Colon (tissue), 2 donors: ENCODE data around the gene UPK2.

Source experiments
- FAIRE-seq: peaks from 2 replicates; lab custom pipeline; 2012; peaks lifted over from hg19 to GRCh38; lab: Jason Lieb, UNC
- donor health status: control.
- donor health status: control.

Gene UPK2

DNA sequence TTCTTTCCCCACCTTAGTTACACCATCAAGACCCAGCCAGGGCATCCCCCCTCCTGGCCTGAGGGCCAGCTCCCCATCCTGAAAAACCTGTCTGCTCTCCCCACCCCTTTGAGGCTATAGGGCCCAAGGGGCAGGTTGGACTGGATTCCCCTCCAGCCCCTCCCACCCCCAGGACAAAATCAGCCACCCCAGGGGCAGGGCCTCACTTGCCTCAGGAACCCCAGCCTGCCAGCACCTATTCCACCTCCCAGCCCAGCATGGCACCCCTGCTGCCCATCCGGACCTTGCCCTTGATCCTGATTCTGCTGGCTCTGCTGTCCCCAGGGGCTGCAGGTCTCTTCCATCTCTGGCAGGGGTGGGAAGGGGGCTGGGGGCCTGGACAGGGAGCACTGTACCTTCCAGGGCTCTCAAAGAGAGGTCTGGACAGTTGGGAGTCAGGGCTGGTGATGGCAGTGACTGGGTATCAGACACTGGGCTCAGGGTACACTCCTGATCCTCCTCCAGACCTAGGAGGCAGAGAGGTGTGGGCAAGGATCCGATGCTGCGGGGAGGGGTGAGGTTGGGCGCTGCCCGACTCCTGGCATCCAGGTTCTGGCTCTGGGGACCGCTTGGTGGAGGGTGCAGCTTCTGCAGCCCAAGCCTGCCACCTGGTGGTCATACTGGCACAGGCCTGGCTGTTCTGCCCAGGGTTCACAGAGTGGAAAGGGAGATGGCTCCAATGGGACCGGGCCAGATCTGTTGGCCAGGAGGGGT lies at the start of gene UPK2:
UPK2 (plus strand) TSS at position 205 of the 753 bp plus-strand sequence; CDS start at position 258, 53 bp downstream.
- FAIRE-seq = no peak

GRCh38 chr11:118907051-118908042 lies 48.8 kb upstream of the UPK2 start:
- FAIRE-seq = no peak

DNA sequence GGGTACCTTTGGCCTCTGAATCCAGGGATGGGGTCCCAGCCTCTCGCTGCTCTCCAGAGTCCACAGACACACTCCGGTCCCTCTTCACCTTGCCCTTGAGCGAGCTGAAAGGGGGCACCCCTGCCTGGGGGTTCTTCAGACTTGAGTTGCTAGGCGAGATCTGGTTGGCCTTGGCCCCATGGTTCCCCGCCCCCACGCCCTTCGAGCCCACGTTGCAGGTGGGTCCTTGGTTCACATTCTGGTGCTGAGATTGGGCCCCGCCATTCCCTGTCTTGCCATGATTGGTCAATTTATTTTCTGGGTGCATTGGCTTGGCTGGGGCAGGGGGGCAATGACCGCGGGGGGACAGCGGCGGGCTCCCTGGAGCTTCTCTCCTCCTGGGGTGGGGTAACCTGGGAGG lies 47.8 kb upstream of the UPK2 start:
- no peak for FAIRE-seq

DNA sequence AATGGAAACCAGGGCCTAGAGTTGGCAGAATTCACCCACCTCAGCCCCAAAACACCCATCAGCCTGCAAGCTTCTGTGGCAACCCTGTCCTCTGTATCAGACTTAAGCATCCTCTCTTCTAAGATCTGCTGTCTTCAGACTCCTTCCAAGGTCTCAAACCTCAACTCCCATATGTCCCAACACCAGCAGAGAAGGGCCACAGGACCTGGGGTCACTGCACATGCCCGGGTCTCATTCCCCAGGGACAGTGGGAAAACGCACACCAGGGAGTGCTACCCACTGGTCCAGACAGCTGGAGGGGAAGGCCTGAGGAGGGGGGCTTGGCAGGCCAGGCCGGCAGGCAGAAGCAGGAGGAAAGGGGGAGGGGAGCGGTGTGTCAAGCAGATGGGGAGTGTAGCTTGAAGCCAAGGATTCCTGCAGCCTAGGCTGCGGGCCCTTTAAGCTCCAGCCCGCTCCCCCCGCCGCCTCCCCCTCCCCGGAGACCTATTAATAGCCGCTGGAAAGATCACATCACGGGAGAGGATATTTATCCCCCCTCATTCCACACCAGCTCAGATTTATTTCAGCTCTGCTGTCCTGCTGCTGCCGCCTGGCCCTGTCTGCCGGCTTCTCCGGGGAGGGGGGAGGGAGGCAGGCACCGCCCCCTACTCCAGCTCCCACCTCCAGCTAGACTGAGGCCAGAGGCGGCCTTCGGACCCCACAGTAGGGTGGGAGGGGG lies 47.0 kb upstream of the UPK2 start:
- FAIRE-seq = no peak

- no peak for FAIRE-seq
These were observed 46.3 kb upstream of the UPK2 start for GRCh38 chr11:118909619-118910308.

DNA sequence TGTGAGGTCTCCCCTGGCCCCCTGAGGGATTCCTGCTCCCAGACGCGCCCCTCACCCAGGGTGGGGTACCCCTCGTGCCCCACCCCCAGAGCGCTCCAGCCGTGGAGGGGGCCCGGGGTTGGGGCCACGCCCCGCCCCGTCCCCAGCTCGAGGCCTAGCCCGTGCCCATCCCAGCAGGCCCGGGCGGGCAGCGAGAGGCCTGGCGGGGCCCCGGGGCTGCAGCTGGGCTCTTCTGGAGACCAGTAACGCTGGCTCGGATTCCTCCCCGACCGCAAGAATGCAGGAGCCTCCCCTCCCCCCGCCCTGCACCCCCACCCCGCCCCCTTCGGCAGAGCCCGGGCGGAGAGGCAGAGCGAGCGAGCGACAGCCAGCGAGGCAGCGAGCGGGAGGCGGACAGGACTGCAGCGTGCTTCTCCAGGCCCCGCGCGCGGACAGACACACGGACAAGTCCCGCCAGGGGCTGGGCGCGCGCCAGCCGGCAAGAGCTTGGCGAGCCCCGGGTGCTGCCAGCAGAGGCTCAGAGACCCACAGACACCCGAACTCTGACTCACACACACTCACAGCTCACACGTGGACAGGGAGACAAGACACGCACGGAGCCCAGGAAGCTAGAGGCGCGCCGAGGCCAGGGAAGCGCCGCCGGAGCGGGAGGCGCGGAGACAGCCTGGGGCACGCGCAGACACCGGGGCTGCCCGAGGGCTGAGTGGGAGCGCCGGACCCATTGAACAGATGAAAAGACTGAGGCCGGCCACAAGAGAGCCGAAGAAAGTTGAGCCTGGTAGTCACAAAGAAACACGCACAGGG lies 45.6 kb upstream of the UPK2 start:
- FAIRE-seq = no peak

DNA sequence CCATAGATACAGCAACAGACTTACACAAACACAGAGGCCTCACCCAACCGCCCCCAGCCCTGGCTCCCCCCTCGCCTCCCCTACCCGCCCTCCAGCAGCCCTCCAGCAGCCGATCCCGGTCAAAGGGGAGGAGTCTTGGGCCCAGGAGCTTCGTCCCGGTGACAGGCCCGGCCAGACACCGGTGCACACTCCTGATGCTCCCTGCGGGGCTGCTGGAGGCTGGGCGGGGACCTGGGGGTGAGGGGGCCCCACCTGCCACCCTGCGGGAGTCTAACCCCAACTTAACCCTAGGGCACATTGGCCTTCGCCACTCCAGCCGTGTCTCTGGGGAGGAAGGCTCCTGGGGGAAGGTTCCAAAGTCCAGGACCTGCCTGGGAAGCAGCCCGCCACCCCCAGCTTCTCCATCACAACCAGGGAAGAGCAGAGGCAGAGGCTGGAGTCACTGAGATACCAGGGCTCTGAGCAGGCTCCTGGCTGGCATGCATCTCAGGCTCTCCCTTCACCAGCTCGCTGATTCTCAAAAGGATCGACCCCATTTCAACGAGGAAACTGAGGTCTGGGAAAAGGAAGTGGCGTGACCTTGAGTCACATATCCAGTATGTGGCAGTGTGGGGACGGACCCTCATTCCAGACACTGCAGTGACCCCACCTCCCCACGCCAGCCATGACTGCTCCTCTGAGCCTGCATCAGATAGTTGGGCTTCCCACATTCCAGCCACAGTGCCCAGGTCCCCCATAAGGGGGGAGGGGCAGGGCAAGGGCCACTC lies 44.8 kb upstream of the UPK2 start:
- FAIRE-seq = no peak

DNA sequence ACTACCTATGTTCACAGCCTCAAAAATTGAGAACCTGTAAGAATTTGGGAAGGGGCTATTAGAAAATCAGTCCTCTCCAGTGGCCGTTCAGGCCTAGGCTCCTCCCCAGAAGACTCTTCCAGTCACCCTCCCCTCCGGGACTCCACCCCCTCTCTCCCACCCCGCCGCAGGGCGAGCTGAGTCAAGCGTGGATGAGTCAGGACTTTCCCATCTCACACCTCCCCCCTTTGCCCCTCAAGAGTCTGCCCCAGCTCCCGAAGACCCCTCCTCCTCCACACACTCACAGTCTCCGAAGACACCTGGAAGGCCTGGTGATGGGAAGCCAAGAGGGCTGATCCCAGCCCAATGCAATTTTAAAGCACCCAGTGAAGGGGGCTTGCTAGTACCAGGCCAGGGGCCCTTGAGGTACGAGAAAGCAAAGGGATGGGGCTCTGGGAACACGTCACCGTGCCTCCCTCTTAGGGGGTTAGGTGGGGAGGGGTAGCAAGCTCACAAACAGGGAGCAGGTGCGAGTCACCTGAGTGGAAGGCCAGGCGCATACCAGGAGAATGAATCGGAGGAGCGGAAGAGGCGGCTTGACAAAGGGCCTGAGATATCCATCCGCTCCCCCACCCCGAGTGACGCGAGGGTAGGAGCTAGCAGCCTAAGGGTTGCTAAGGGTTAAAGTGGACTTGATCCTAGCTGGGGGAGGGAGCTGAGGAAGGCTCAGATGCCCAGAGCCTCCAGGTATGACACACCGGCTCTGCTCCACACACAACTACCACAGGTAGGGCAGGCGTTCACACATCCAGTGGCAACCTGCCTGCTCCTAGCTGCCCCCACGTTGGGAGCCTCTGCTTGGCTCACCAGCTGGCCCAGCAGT lies 44.0 kb upstream of the UPK2 start:
- no peak for FAIRE-seq

DNA sequence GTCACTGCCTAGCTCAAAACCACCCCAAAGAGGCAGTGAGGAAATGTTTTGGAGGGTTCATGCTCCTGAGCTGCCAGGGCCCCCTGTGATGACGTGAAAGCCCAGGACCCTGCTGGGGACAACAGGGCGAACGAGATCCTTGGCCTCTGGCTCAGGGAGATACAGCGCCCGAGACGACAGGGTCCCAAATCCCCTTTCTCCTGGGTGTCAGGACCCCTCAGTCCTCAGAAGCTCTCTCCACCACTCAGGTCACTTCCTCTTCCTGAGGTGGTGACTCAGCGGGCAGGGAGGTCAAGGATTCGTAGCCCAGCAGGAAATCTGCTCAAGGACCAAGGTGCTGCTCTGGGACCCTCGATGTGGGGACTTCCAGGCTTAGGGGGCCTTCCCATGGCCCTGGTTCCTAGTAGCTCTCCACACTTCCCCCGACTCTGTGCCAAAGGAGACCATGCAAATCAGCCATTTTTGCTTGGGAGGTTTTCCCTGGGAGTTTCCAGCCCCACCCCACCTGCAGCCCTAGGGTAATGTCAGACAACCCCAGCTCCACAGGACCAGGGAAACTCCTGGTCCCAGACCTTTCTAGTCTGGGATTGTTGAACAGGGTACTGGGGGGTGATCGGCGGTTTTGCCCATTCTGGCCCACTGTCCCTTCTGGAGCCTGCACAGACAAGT lies 43.2 kb upstream of the UPK2 start:
- no peak for FAIRE-seq

DNA sequence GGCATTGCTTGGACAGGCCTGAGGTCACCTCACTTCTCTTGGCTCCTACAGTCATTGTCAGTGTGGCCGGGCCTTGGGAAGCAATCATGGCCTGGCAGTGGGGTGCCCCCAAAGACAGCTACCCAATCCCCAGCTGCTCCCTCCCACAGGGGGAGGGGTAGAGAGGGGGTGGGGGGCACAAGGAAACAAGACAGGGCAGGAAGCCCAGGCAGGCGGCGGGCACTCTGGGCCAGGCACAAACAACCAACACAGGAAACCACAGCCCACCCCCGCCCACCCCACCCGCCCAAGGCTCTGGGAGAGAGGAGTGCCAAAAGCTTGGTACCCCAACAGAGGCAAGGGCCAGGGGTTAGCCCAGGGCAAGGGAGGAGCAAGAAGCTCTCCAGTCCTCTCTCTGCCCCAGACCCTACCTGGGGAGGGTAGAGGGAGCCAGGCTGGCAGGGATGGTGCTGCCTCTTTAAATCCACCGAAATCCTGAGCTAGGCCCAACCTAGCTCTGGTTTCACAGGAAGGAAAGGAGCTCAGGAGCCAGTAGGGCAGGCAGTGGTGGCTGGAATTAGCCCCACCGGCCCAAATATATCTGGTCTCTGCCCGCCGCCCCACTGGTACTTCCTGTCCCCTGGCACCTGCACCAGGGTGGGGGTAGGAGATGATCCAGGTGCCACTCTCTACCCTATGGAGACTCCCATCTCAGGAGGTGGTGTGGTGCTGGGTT lies 42.5 kb upstream of the UPK2 start:
- no peak for FAIRE-seq

- no peak for FAIRE-seq
These were observed 41.8 kb upstream of the UPK2 start for GRCh38 chr11:118914178-118914918.

- no peak for FAIRE-seq
These were observed 41.1 kb upstream of the UPK2 start for GRCh38 chr11:118914987-118915386.

- no peak for FAIRE-seq
These were observed 40.7 kb upstream of the UPK2 start for GRCh38 chr11:118915396-118915795.

DNA sequence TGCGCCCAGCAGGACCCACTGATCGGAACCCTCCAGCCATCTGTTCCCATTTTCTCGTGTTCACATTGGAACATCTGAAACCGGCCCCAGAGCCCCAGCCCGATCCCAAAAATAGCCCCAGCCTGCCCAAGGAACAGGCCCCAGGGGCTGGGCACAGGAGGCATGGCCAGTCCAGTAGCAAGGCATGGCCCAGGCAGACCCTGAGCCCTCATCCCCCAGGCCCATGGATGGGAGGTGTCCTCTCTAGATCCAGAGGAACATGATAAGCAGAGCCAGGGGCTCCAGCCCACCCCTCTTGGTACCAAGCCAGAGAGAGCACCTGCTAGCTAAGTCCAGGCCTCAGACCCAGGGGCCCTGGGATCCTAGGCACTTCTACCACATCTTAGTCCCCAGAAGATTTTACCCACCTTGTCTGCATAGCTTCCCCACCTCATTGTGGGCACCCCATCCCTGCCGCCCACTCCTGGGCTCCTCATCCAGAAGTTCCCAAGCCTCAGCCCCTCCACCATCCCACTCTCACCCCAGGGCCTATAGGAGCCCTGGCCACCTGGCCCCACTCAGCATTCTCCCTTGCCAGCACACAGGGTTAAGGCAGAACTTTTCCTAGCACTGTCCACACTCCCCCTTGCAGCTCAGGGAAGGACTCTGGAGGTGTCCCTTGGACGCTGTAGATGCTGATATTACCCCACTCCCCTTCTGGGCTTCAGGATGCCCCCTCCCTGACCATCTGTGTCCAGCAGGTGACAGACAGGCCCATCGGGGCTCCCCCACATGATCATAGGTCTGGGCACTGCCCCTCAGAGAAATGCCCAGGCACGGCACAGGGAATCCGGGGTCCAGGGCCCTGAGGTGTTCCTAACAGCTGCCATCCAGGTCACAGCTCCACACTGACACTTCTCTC lies 39.9 kb upstream of the UPK2 start:
- no peak for FAIRE-seq

DNA sequence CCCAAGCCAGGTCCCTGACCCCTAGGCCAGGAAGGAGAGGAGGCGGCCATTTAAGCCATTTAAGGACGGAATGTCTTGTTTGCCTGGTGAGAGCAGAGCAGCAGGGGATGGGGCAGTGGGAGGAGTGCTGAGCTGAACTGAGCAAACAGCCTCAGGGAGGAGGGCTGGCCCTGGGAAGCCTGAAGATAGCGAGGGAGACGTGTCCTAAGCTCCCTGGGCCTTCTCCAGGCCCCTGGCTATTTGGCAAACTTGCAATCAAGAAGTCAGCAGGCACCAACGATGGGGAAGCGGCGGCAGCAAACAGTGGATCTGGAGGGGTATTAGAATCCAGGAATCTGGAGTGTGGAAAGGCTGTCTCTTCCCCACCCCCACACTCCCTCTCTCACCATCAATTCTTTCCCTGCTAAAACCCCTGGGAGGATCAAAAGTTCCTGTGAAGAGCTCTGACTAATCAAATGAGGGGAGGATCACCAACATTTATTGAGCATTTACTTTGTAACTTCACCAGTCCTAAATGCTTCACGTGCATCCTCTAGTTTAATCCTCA lies 39.2 kb upstream of the UPK2 start:
- FAIRE-seq = no peak
